Sciatic nerve (tissue), 2 donors: ENCODE results near the gene SLC18A3. TPM values are rescaled to one million over a fixed set of nuclear protein-coding genes. Genes with fewer than 3 reads are reported as not detected.

Experiments used
- ATAC-seq: fragments of 200-7000 bp; cut with Tn5 transposase; one replicate; pipeline ENCODE4 v1.9.1; 2020; ENCODE audit warnings: mild to moderate bottlenecking, moderate library complexity
- DNase-seq: peaks from one replicate; pipeline ENCODE4 v3.0.0-alpha.2; 2020; ENCODE audit warnings: low spot score
- intact Hi-C: fragments of 100-400 bp; cut with DNase I; formaldehyde crosslinking; loops from one replicate; pipeline ENCODE4 v1.14.2; 2022
- total RNA-seq: library from RNA; stranded (reverse); fragmentation: NEBNext Ultra II Directional; extraction: Animal tissue kit (Norgen Biotek cat#: 25700); gene quantifications from one replicate; pipeline ENCODE4 v1.2.1, GENCODE V29; 2021
- donor health status: DM: no; HTN: no; CAD: no.
- donor health status: DM: no; HTN: no; CAD: no.

SLC18A3 gene
- total RNA-seq, 1 donor from 2014 or later: not detected

DNA sequence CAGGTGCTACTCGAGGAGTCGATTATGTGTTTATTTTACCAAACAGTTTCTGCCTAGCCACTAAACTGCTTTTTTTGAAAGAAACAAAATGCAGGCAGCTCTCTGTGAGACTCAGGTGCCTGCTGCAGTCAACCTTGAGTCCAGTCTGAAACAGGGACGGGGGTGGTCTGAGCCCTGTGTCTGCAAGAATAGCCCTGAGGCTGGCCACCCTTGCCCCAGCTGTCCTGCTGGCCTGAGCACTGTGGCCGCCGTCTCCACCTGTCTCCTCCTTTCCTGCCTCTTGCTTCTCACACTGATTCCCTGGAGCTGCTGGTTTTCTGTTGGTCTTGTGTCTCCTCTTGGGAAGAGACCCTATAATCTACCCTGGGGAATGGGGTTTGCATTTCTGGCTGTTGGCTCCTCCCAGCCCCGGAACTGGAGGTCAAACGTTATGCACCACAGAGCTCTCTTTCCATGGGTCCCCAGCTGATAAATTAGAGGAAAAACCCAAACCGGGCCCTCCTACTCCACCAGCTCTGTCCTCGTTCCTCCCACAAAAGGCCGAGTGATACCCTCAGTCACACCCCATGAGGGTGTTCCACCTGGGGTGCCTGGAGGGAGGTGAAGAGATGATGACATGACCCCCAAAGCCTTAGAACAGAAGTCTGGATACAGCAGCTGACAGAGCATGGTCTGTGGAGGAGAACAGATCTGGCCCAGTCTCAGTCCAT is 15.0 kb upstream of the SLC18A3 start:
- no peak for DNase-seq
- intact Hi-C loops: no loop called here
- no peak for ATAC-seq

DNA sequence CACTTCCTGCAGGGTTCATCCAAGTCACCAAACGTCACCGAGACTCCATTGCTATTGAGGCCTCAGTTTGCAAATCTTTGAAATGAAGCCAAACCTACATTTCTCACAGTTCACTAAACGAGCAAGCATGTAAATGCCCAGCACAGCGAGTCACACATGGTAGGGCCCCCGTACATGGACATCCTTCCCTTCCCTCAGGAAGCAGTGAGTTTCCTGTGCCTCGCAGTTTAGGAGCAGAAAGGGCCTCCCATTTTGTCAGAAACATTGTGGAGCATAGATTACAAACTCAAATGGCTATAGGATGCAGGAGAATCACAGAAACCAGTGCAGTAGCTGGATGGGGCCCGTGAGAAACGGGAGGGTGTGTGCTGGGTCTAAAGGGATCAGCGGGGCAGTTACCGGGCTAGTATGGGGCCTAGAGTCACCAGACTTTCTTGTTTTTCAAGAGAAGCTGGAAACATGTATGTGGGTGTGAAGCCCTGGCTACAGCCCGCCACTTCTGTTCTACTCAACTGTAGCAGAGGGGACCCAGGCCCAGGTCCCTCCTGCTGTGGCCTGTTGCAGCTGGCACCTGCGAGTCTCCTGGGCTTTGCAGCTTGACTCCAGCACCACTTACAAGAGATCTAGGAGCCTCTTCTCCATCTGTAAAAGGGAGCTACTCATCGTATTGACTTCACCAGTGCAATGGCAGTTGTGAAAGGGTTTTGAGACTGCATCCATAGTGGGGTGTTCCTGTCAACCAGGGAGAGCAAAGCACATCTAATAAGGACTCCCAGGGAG is 14.2 kb upstream of the SLC18A3 start:
- intact Hi-C loops: no loop called here
- DNase-seq (no peak), ATAC-seq (no peak)

DNA sequence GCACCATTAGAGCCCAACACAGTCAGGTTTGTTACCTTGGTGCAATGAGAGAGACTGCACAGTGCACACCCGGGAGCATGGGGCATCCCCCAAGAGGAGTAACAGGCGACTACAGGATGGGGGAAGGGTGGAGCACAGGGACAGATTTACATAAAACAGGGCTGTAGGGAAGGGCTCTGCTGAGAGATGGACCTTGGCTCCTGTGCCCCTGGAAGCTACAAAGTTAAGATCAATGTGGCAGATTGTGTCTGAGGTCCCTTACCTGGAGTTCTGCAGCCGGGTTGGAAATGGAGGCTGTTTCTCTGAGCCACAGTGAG is 13.7 kb upstream of the SLC18A3 start:
- intact Hi-C loops: no loop called here
- ATAC-seq: no peak
- DNase-seq: no peak

DNA sequence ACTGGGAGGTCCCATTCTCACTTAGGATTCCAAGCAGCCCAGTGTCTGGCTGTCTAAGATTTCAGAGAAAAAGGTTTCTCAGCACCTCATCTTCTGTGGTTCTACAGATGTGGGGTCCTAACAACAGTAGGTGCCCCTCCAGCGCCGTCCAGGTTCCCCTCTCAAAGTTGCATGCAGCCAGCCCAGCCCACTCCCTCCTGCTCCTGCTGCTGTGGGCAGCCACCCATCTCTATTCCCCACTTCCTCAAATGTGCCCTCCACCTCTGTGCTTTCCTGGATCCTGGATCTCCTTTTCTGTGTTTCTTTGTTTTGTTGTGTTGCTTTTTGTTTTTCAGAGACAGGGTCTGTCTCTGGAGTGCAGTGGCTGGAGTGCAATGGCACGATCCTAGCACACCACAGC is 13.3 kb upstream of the SLC18A3 start:
- intact Hi-C loops: no loop called here
- DNase-seq: no peak

DNA sequence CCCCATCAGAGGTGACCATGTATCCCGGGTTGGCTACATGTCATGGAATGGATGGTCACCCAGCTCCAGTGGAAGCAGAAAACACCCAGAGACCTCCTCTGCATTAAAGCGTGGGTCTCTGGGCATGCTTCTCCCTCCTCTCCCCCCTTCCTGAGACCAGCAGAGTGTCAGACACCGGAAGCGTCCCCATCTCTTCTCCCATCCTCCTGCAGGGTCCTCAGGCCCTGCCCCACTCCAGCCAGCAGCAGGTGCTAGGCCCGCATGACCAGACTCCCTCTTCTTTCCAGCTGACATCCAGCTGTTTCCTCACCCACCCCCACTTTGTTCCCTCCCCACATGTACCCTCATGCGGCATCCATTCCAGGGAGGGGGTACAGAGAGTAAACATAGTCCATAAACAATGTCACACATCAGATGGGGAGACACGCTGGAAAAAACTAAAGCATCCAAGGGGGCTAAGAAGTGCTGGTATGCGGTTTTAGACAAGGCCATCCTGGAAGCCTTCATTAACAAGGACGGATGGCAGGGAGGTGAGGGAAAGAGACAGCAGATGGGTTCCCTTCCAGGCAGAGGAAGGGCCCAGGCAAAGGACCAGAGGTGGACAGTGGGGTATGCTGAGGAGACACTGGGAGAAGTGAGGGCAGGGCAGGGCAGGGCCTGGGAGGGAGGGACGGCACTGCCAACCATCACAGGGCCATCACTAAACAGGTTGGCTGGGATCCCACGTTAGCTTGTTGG is 12.5 kb upstream of the SLC18A3 start:
- no peak for ATAC-seq
- intact Hi-C loops: no loop called here
- DNase-seq: no peak

More for the DNA sequence above, 13.3 kb upstream of the SLC18A3 start:
- ATAC-seq: no peak

GRCh38 chr10:49598164-49598856 is 11.8 kb upstream of the SLC18A3 start:
- intact Hi-C loops: no loop called here
- ATAC-seq (no peak), DNase-seq (no peak)

DNA sequence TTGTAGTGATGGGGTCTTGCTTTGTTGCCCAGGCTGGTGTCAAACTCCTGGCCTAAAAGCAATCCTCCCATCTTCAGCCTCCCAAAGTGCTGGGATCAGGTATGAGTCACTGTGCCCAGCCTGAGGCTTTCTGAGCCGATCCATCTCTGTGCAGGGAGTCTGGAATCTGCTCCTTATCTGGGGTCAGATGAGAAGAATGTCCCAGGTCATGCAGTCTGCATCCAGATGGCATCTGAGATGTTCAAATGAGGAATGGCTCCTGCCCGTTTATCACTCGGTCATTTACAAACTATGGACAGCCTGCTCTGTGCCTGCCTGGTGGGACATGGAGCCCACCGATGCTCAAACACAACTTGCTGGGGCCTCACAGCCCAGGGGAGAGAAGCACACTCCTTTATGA is 11.1 kb upstream of the SLC18A3 start:
- DNase-seq (no peak), ATAC-seq (no peak)
- intact Hi-C loops: no loop called here

DNA sequence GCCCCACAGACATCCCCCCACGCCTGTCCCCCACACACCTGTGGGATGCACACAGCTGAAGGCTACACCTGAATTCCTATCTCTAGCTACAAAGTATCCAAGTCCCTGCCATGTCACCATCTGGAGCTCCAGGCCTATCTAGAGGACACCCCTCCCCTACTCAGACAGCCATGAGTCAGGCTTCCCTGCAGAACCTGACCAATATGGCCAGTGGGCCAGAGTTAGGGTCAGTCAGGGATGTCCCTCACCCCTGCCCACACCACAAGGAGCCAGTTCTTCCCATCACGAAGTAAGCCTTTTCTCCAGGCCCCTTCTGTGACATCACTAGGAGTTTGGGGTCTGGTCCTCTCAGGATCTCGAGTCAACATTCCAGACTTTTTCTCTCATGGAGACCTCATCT is 10.6 kb upstream of the SLC18A3 start:
- no peak for DNase-seq
- no peak for ATAC-seq
- intact Hi-C loops: no loop called here

DNA sequence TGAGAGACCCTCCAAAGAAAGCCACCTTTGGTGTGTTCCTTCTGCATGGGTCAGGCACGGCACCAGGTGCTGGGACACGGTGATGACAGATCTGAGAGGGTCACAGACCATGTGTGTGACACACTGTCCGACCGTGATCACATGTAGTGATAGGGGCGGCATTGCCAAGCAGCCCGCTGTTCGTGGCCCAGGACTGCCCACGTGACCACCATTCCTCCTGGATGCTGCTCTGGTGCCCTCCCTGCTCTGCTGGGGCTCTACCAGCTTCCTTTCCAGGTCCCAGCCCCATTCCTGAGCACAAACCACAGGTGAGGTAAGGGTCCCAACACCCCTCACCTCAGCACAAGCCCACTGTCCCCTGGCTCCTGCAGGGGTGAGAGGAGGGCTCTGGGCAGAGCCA is 10.1 kb upstream of the SLC18A3 start:
- DNase-seq (no peak), ATAC-seq (no peak)
- intact Hi-C loops: loop anchor here (5.0 kb wide), 1 partner anchor 433 kb away; no protein-coding TSS in a partner anchor

DNA sequence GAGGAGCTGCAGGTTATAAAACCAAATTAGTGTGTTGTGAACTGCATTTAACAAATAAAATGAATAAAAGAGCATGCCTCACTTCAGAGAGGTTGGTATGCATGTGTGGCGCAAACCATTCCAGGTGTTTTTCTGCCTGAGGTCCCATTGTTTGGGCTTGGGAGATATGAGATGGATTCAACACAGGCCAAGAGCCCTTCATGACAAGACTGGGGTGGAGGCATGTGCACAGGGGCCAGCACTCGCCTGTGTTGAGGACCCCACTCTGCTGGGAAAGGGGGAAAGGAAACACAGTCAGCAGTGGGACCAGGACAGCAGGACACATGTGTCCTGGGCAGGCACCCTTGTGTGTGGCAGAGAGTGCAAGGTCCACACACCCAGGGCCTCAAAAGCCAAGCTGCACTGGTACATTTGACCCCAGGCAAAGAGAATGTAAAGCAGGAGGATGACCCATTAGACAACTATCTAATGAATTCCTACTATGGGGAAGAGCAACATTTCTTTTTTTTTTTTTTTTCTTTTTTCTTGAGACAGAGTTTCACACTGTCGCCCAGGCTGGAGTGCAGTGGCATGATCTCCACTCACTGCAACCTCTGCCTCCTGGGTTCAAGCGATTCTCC is 9.2 kb upstream of the SLC18A3 start:
- DNase-seq: no peak
- intact Hi-C loops: loop anchor here (5.0 kb wide), 1 partner anchor 434 kb away; no protein-coding TSS in a partner anchor
- no peak for ATAC-seq

GRCh38 chr10:49601857-49602256 is 8.3 kb upstream of the SLC18A3 start:
- intact Hi-C loops: loop anchor here (5.0 kb wide), 1 partner anchor 435 kb away; no protein-coding TSS in a partner anchor
- ATAC-seq (no peak), DNase-seq (no peak)

- ATAC-seq: no peak
- DNase-seq: no peak
- intact Hi-C loops: loop anchor here (5.0 kb wide), 1 partner anchor 435 kb away; no protein-coding TSS in a partner anchor
Observed at GRCh38 chr10:49602380-49603023, 7.6 kb upstream of the SLC18A3 start.

DNA sequence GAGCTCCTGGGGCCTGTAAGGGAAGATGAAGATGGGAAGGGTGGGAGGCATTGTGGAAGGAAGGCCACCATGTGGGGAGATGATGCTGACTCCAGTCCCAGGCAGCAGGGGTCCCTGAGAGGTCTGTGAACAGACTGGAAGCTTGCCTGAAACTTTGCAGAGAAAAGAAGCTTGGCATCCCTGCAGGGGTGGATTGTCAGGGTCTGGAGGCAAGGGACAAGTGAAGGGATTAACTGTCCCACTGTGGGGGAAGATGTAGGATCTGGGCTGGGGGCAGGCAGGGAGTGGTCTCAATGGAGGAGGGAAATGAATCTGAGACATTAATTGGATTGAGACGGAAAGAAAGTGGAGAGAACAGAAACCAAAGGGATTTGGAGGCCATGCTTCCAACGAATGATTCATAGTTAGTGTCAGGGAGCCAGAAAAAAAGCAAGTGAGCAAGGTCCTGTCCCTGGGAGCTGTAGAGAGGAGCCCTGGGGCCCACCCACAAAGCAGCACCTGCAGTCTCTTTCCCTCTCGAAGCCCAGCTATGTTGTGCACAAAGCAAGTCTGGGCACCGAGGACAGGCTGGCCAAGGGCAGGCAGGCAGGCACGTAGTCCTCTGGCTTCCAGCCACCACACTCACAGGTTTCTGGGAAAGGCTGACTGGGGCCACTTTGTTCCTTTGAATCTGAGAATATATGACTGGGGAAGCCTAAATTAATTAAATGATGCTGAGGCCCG is 4.7 kb upstream of the SLC18A3 start:
- intact Hi-C loops: no loop called here
- peak; percentile 32 for DNase-seq
- no peak for ATAC-seq

- ATAC-seq (no peak), DNase-seq (peak; percentile 22)
- intact Hi-C loops: no loop called here
Observed at GRCh38 chr10:49605939-49606509, 4.1 kb upstream of the SLC18A3 start.

GRCh38 chr10:49606981-49607535 is 3.1 kb upstream of the SLC18A3 start:
- ATAC-seq (peak; percentile 60), DNase-seq (peak; percentile 78)
- intact Hi-C loops: no loop called here

DNA sequence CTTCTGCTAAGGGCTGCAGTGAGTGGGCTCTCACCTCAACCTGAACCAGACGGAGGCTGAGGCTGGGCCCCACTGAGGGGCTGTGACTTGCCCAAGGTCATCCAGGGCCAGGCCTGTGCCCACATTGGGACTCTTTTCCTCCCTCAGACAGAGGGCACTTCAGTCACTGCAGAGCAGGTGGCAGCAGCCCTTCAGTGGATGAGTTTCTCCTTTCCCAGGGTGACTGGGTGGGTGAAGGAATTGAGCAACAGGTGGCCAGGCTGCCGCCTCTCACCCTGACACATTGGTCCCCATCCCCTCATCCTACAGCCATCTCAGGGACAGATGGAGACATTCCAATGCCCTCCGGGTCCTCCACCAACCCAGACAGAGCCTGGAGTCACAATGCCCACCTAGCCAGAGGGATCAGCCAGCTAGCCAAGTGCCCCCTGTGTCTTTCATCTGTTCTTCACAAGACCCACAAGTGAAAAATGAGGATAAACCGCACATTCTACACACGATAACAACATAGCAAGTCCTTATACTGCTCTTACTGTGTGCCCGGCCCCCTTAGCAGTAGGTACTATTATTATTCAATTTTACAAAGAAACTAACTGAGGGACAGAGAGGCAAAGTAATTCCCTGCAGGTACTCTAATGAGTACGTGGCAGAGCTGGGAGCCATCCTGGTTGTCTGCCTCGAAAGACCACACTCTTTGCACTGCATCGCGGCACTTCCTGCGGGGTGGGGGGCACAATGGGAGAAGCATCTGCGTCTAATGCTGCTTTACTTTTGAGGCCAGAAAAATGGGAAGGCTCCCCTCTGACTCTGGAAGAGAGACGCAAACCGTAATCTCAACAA is 1.7 kb upstream of the SLC18A3 start:
- intact Hi-C loops: no loop called here
- ATAC-seq (no peak), DNase-seq (peak; percentile 26)

DNA sequence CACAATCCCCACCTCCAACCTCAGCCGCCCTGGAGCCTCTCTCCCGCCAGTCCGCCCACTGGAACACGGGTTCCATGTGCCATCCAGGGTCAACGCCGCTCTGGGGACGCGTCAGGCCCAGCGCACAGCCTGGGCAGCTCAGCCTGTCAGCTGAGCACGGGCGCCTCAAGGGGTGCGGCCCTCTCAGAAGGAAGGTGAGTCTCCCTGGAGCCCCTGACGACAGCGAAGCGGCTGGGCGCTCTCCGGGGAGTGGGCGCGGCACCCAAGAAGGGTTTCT is 1.2 kb upstream of the SLC18A3 start:
- no peak for DNase-seq
- intact Hi-C loops: no loop called here

More for the DNA sequence above, 1.2 kb upstream of the SLC18A3 start:
- ATAC-seq: no peak
